Measurements from ENCODE around the gene DIPK2A. TPM values are rescaled to one million over a fixed set of nuclear protein-coding genes. Genes with fewer than 3 reads are reported as not detected.

DIPK2A gene
- total RNA-seq, 1 donor from 2014 or later = 18.2 TPM

GRCh38 chr3:143979041-143979440, 7.4 kb downstream of the DIPK2A start:
- Mint-ChIP-seq H3K36me3 (ENCODE audit: low read depth) (peaks cover 25% of the 10 kb centered on the region), H3K27me3 (ENCODE audit: low read depth) (no peaks in the 10 kb centered on the region), H3K27ac (no peak overlapping the region), H3K9me3 (peaks cover 11% of the 10 kb centered on the region), H3K4me3 (ENCODE audit: low read depth) (no peak overlapping the region), H3K4me1 (ENCODE audit: low read depth) (peaks cover 27% of the 10 kb centered on the region)
- DNase-seq (ENCODE audit: low spot score) = no peak
- intact Hi-C loops (cut with micrococcal nuclease) = loop anchor here (10.0 kb wide), 2 partner anchors 534 to 1384 kb away; partner anchors contain the start of gene PLS1

DNA sequence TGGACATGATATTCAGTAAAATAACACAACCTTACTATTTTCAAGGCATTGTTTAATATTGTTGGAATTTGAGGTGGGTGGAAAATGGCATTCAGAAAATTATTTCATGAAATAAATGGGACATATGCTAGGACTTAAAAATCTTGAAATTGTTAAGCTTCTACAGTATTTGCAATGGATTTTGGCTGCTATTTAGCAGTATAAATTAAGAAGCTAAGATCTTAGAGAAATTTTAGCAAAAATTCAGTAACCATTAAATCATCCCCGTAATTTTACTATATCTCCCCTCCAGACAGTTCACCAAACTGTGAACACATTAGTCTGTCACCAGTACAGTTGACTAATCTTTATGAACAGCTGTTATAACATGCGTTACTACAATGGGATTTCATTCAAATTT, 8.2 kb downstream of the DIPK2A start:
- intact Hi-C loops (cut with micrococcal nuclease) = loop anchor here (10.0 kb wide), 2 partner anchors 535 to 1385 kb away; partner anchors contain the start of gene PLS1
- Mint-ChIP-seq H3K27ac (no peak overlapping the region), H3K36me3 (ENCODE audit: low read depth) (peaks cover 27% of the 10 kb centered on the region), H3K4me3 (ENCODE audit: low read depth) (no peak overlapping the region), H3K27me3 (ENCODE audit: low read depth) (no peaks in the 10 kb centered on the region), H3K4me1 (ENCODE audit: low read depth) (peaks cover 19% of the 10 kb centered on the region), H3K9me3 (peaks cover 11% of the 10 kb centered on the region)
- no peak for DNase-seq (ENCODE audit: low spot score)

DNA sequence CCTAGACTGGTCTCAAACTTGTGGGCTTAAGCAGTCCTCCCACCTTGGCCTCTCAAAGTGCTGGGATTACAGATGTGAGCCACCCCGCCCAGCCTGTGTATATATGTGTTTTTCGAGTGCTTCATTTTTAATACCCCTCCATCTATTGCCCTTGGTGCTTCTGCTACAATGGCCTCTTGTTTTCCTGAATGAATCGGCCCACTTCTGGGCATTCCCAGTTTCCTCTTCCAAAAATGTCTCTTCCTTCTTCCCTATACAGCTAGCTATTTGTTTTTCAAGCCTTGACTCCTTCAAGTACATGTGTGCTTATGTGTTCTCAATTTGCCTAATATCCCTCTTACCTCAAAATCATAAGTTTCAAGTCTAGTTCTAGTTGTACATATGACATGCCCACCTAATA, 16.7 kb downstream of the DIPK2A start:
- peaks cover 37% of the 10 kb centered on the region for H3K36me3 Mint-ChIP-seq (ENCODE audit: low read depth)
- no peak overlapping the region for H3K27ac Mint-ChIP-seq
- H3K27me3 Mint-ChIP-seq (ENCODE audit: low read depth) = no peaks in the 10 kb centered on the region
- H3K4me1 Mint-ChIP-seq (ENCODE audit: low read depth) = peaks cover 7% of the 10 kb centered on the region
- H3K9me3 Mint-ChIP-seq = peaks cover 2% of the 10 kb centered on the region
- intact Hi-C loops (cut with micrococcal nuclease) = no loop called here
- no peak for DNase-seq (ENCODE audit: low spot score)
- no peak overlapping the region for H3K4me3 Mint-ChIP-seq (ENCODE audit: low read depth)

DNA sequence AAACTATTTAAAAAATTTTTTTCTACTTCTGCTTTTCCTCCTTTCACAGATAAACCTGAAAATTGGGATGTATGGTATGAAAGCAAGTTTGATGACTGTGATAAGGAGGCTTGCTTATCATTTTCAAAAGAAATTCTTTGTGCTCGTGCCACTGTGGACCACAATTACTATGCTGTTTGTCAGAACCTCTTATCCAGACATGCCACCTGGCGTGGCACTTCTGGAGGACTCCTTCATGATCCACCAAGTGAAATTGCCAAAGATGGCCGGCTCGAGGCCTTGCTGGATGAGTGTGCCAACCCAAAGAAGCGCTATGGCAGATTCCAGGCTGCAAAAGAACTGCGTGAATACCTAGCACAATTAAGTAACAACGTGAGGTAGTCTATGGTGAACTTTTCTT, 17.8 kb downstream of the DIPK2A start:
- Mint-ChIP-seq H3K36me3 (ENCODE audit: low read depth) (peaks cover 39% of the 10 kb centered on the region), H3K9me3 (no peaks in the 10 kb centered on the region), H3K27me3 (ENCODE audit: low read depth) (no peaks in the 10 kb centered on the region), H3K4me1 (ENCODE audit: low read depth) (peaks cover 7% of the 10 kb centered on the region), H3K4me3 (ENCODE audit: low read depth) (no peak overlapping the region), H3K27ac (no peak overlapping the region)
- DNase-seq (ENCODE audit: low spot score) = no peak
- intact Hi-C loops (cut with micrococcal nuclease) = no loop called here

DNA sequence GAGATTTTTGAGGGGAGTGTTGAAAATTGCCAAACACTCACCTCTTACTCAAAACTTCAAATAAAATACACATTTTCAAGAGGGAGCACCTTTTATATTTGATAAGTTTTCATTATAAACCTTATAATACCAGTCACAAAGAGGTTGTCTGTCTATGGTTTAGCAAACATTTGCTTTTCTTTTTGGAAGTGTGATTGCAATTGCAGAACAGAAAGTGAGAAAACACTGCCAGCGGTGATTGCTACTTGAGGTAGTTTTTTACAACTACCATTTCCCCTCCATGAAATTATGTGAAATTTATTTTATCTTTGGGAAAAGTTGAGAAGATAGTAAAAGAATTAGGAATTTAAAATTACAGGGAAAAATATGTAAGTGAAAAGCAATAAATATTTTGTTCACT, 20.1 kb downstream of the DIPK2A start:
- Mint-ChIP-seq H3K27me3 (ENCODE audit: low read depth) (no peaks in the 10 kb centered on the region), H3K36me3 (ENCODE audit: low read depth) (peaks cover 32% of the 10 kb centered on the region)
- DNase-seq (ENCODE audit: low spot score) = no peak

GRCh38 chr3:143998266-143998665, 26.6 kb downstream of the DIPK2A start:
- Mint-ChIP-seq H3K9me3 (no peaks in the 10 kb centered on the region), H3K4me3 (ENCODE audit: low read depth) (no peak overlapping the region)
- no peak for DNase-seq (ENCODE audit: low spot score)

More for the DNA sequence above, 20.1 kb downstream of the DIPK2A start:
- Mint-ChIP-seq H3K4me1 (ENCODE audit: low read depth) (peaks cover 7% of the 10 kb centered on the region), H3K4me3 (ENCODE audit: low read depth) (no peak overlapping the region), H3K27ac (no peak overlapping the region), H3K9me3 (no peaks in the 10 kb centered on the region)
- intact Hi-C loops (cut with micrococcal nuclease) = no loop called here

DNA sequence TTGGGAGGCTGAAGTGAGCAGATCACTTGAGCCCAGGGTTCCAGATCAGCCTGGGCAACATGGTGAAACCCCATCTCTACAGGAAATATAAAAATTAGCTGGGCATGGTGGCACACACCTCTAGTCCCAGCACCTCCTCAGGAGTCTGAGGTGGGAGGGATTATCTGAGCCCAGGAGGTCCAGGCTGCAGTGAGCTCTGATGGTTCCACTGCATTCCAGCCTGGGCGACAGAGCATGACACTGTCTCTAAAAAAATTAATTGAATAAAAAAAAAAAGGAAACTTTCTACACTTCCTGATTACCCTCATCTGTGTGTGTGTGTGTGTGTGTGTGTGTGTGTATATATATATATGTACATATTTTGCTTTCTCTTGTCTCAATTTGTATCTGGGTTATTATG, 31.4 kb downstream of the DIPK2A start:
- Mint-ChIP-seq H3K9me3 (no peaks in the 10 kb centered on the region), H3K4me1 (ENCODE audit: low read depth) (no peaks in the 10 kb centered on the region), H3K36me3 (ENCODE audit: low read depth) (no peaks in the 10 kb centered on the region), H3K4me3 (ENCODE audit: low read depth) (no peak overlapping the region), H3K27ac (no peak overlapping the region), H3K27me3 (ENCODE audit: low read depth) (no peaks in the 10 kb centered on the region)
- intact Hi-C loops (cut with micrococcal nuclease) = no loop called here
- no peak for DNase-seq (ENCODE audit: low spot score)

More at GRCh38 chr3:143998266-143998665, 26.6 kb downstream of the DIPK2A start:
- Mint-ChIP-seq H3K4me1 (ENCODE audit: low read depth) (no peaks in the 10 kb centered on the region), H3K36me3 (ENCODE audit: low read depth) (peaks cover 5% of the 10 kb centered on the region), H3K27ac (no peak overlapping the region), H3K27me3 (ENCODE audit: low read depth) (no peaks in the 10 kb centered on the region)
- intact Hi-C loops (cut with micrococcal nuclease) = no loop called here

GRCh38 chr3:144010371-144010770, 38.7 kb downstream of the DIPK2A start:
- Mint-ChIP-seq H3K27ac (no peak overlapping the region), H3K9me3 (no peaks in the 10 kb centered on the region), H3K36me3 (ENCODE audit: low read depth) (no peaks in the 10 kb centered on the region), H3K4me3 (ENCODE audit: low read depth) (no peak overlapping the region), H3K4me1 (ENCODE audit: low read depth) (no peaks in the 10 kb centered on the region), H3K27me3 (ENCODE audit: low read depth) (peaks cover 6% of the 10 kb centered on the region)
- DNase-seq (ENCODE audit: low spot score) = no peak
- intact Hi-C loops (cut with micrococcal nuclease) = no loop called here

DNA sequence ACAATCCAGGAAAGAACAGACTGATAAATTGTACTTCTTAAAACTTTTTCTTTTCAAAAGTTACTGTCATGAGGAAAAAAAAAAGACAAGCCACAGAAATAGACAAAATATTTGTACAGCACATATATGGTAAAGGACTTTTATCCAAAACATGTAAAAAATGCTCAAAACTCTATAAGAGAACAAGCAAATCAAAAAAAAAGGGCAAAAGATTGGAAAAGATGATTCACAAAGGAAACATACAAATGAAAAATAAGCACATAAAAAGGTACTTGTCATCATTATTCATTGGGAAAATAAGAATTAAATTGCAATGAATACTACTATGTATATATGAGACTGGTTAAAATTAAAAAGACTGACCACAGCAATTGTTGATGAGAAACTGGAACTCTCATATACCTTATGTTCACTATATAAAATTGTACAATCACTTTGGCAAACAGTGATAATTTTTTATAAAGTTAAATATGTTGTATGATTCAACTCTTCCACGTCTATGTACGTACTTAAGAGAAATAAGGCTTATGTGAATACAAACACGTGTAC, 39.7 kb downstream of the DIPK2A start:
- DNase-seq (ENCODE audit: low spot score) = no peak
- no peaks in the 10 kb centered on the region for H3K9me3 Mint-ChIP-seq
- no peak overlapping the region for H3K4me3 Mint-ChIP-seq (ENCODE audit: low read depth)
- intact Hi-C loops (cut with micrococcal nuclease) = no loop called here
- no peaks in the 10 kb centered on the region for H3K36me3 Mint-ChIP-seq (ENCODE audit: low read depth)
- no peak overlapping the region for H3K27ac Mint-ChIP-seq
- H3K27me3 Mint-ChIP-seq (ENCODE audit: low read depth) = peaks cover 8% of the 10 kb centered on the region
- no peaks in the 10 kb centered on the region for H3K4me1 Mint-ChIP-seq (ENCODE audit: low read depth)

- no peaks in the 10 kb centered on the region for H3K9me3 Mint-ChIP-seq
- DNase-seq (ENCODE audit: low spot score) = no peak
- no peaks in the 10 kb centered on the region for H3K4me1 Mint-ChIP-seq (ENCODE audit: low read depth)
- H3K4me3 Mint-ChIP-seq (ENCODE audit: low read depth) = no peak overlapping the region
- H3K36me3 Mint-ChIP-seq (ENCODE audit: low read depth) = no peaks in the 10 kb centered on the region
- peaks cover 10% of the 10 kb centered on the region for H3K27me3 Mint-ChIP-seq (ENCODE audit: low read depth)
- no peak overlapping the region for H3K27ac Mint-ChIP-seq
- intact Hi-C loops (cut with micrococcal nuclease) = no loop called here
Measured at GRCh38 chr3:144015133-144015532, 43.5 kb downstream of the DIPK2A start.

DNA sequence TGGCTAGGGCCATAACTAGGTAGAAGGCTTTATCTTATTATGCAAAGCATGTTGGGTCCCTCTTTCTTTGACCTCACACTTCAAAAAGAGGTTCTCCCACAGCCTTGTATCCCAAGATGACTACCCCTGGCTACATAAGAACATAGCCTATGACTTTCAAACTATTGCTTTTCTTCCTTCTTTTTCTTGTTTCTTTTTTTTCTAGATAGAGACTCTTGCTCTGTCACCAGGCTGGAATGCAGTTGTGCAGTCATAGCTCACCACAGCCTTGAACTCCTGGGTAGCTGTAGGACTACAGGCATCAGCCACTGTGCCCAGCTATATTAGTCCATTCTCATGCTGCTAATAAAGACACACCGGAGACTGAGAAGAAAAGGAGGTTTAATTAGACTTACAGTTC, 47.2 kb downstream of the DIPK2A start:
- H3K4me3 Mint-ChIP-seq (ENCODE audit: low read depth) = no peak overlapping the region
- peaks cover 4% of the 10 kb centered on the region for H3K27me3 Mint-ChIP-seq (ENCODE audit: low read depth)
- intact Hi-C loops (cut with micrococcal nuclease) = no loop called here
- no peaks in the 10 kb centered on the region for H3K4me1 Mint-ChIP-seq (ENCODE audit: low read depth)
- no peak for DNase-seq (ENCODE audit: low spot score)
- H3K36me3 Mint-ChIP-seq (ENCODE audit: low read depth) = no peaks in the 10 kb centered on the region
- no peaks in the 10 kb centered on the region for H3K9me3 Mint-ChIP-seq
- no peak overlapping the region for H3K27ac Mint-ChIP-seq

Other genes with a start within 250 kb of the DIPK2A start
- 1.6 and 2.0 TPM in 2 replicates for gene SLC9A9, start 123.4 kb upstream of the DIPK2A start, total RNA-seq